ENCODE data around the gene TTLL9. TPM values are rescaled to one million over a fixed set of nuclear protein-coding genes. Genes with fewer than 3 reads are reported as not detected.

Gene TTLL9
- total RNA-seq, 4 donors from 2014 or later = 0.09 to 0.38 TPM; not detected in 2

DNA sequence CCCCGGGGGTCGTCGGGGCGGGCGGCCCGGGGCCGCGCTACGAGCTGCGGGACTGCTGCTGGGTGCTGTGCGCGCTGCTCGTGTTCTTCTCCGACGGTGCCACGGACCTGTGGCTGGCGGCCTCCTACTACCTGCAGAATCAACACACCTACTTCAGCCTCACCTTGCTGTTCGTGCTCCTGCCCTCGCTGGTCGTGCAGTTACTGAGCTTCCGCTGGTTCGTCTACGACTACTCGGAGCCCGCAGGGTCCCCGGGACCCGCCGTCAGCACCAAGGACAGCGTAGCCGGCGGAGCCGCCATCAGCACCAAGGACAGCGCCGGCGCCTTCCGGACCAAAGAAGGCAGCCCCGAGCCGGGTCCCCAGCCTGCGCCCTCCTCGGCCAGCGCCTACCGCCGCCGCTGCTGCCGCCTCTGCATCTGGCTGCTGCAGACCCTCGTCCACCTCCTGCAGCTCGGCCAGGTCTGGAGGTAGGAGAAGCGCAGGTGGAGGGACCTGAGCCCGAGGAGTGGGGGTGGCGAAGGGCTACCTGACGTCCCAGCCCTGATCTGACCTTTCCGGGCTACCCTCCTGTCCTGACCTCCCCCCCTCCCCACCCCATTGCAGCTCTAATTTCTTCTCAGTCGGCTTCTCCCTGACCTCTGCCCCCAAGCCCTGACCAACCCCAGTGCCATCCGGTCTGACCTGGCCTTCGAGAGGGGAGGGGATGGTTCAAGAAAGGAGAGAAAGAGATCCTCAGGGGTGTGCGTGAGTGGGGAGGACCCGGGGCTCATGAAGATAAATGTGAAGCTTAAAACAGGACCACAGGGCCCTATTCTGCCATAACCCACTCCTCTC, 98.1 kb downstream of the TTLL9 start:
- Histone ChIP-seq H3K27me3 (peaks cover 0 to 92% (median 1%) of the 10 kb centered on the region in 4 donors), H3K9me3 (no peaks in the 10 kb centered on the region), H3K4me1 (peaks cover 0 to 11% (median 11%) of the 10 kb centered on the region in 3 donors), H3K36me3 (no peaks in the 10 kb centered on the region), H3K4me3 (peak overlapping the region in 2 of 4 donors; percentile 19 to 35), H3K27ac (no peak overlapping the region)
- 0 to 9% methylated on average over 9 to 15 of the region's 57 CpGs for WGBS, 2 donors
- intact Hi-C loops (cut with DNase I) = no loop called here
- no peak for TF ChIP-seq POLR2A (IDR thresholded peaks at IDR 0.05)
- TF ChIP-seq, protein P1, sequence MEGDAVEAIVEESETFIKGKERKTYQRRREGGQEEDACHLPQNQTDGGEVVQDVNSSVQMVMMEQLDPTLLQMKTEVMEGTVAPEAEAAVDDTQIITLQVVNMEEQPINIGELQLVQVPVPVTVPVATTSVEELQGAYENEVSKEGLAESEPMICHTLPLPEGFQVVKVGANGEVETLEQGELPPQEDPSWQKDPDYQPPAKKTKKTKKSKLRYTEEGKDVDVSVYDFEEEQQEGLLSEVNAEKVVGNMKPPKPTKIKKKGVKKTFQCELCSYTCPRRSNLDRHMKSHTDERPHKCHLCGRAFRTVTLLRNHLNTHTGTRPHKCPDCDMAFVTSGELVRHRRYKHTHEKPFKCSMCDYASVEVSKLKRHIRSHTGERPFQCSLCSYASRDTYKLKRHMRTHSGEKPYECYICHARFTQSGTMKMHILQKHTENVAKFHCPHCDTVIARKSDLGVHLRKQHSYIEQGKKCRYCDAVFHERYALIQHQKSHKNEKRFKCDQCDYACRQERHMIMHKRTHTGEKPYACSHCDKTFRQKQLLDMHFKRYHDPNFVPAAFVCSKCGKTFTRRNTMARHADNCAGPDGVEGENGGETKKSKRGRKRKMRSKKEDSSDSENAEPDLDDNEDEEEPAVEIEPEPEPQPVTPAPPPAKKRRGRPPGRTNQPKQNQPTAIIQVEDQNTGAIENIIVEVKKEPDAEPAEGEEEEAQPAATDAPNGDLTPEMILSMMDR (IDR thresholded peaks at IDR 0.05) = no peak
- no peak for DNase-seq

- no peak overlapping the region for H3K27ac ChIP-seq
- no peak overlapping the region for H3K4me3 ChIP-seq
- peaks cover 0 to 11% (median 11%) of the 10 kb centered on the region in 3 donors for H3K4me1 ChIP-seq
- no peak for DNase-seq
- no peaks in the 10 kb centered on the region for H3K36me3 ChIP-seq
- TF ChIP-seq, protein P1 (IDR thresholded peaks at IDR 0.05) = no peak
- TF ChIP-seq POLR2A (IDR thresholded peaks at IDR 0.05) = no peak
- WGBS, 2 donors = 48 to 50% methylated on average over 5 of the region's 5 CpGs
- H3K9me3 ChIP-seq = no peaks in the 10 kb centered on the region
- intact Hi-C loops (cut with DNase I) = no loop called here
- H3K27me3 ChIP-seq = peaks cover 0 to 92% (median 1%) of the 10 kb centered on the region in 4 donors
These were observed 99.6 kb downstream of the TTLL9 start for GRCh38 chr20:31969991-31970390.

DNA sequence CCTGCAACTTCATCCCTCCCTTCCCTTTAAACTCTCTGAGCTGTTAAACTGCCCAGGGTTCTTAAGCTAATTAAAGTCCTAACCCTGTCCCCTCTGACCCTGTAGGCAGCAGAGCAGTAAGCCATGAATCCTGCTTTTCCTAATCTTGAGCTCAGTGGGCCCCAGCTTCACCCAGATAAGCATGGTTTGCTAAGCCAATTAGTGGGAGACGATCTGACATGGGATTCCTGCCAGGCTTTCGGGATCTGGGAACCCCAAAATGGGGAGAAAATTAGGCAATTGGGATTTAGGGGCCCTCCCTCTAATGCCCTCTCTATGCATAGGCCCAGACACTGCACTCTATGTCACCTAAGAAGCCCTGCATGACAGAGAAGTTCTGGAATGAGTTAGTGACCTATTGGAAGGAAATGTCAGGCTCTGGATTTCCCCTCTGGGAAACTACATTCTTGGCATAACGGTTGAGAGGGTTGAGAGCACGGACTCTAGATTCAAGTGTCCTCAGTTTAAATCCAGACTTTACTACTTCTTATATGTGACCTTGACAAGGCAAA, 102.1 kb downstream of the TTLL9 start:
- intact Hi-C loops (cut with DNase I) = no loop called here

DNA sequence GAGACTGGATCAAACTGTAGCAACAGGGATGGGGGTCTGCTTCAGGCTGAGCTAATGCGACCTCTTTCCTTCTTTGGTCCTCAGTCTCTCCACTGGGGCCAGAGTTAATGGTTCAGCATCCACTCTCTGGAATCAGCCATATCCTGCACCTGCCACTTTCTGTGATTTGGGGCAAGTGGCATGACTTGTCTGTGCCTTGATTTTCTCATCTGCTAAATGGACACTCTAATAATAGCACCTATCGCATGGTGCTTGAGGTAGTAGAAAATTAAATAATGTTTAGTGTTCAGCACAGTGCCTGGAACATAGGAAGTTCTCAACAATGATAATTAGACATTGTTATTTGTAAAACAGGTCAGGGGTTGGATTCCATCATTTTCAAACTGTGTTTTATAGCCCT, 103.9 kb downstream of the TTLL9 start:
- no peak overlapping the region for H3K4me3 ChIP-seq
- H3K9me3 ChIP-seq = no peaks in the 10 kb centered on the region
- H3K27ac ChIP-seq = no peak overlapping the region
- peaks cover 0 to 63% (median 0%) of the 10 kb centered on the region in 4 donors for H3K27me3 ChIP-seq
- 78 to 89% methylated on average over 2 of the region's 2 CpGs for WGBS, 2 donors
- intact Hi-C loops (cut with DNase I) = no loop called here
- no peak for DNase-seq
- TF ChIP-seq, protein P1 (IDR thresholded peaks at IDR 0.05) = no peak
- TF ChIP-seq POLR2A (IDR thresholded peaks at IDR 0.05) = no peak
- no peaks in the 10 kb centered on the region for H3K4me1 ChIP-seq
- no peaks in the 10 kb centered on the region for H3K36me3 ChIP-seq

More for the DNA sequence above, 102.1 kb downstream of the TTLL9 start:
- 40 to 49% methylated on average over 4 of the region's 4 CpGs for WGBS, 2 donors
- Histone ChIP-seq H3K4me1 (peaks cover 0 to 11% (median 11%) of the 10 kb centered on the region in 3 donors), H3K27ac (no peak overlapping the region), H3K9me3 (no peaks in the 10 kb centered on the region), H3K4me3 (no peak overlapping the region), H3K36me3 (no peaks in the 10 kb centered on the region), H3K27me3 (peaks cover 0 to 78% (median 0%) of the 10 kb centered on the region in 4 donors)
- TF ChIP-seq, protein P1 (IDR thresholded peaks at IDR 0.05) = no peak
- DNase-seq = no peak

DNA sequence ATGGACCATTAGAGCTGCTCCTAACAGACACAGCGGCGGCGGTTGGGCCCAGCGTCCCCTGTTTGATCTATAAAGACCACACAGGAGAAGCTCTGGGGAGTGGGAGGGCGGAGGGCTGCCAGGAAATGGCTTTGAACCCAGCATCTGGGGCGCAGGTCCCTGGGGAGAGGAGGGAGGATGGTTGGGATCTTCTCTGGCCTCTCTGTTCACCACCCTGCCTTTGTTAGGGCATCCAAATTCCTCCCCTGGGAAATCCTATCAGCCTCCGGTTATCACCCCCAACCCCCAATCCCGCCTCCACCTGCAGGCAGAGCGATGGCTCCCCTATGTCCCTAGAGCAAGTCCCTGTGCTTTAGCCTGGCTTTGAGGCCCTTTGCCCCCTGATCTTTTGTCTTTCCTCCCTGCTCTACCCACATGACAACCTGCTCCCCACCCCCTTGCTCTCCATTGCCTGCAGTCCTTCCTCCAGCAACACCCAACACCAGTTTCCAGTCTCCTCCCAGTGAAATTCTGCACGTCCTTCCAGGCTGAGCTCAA, 104.6 kb downstream of the TTLL9 start:
- H3K27ac ChIP-seq = no peak overlapping the region
- H3K27me3 ChIP-seq = peaks cover 0 to 63% (median 0%) of the 10 kb centered on the region in 4 donors
- no peaks in the 10 kb centered on the region for H3K9me3 ChIP-seq
- no peaks in the 10 kb centered on the region for H3K36me3 ChIP-seq
- TF ChIP-seq, protein P1 (IDR thresholded peaks at IDR 0.05) = no peak
- no peak for TF ChIP-seq POLR2A (IDR thresholded peaks at IDR 0.05)
- no peak for DNase-seq
- 30 to 37% methylated on average over 4 to 6 of the region's 10 CpGs for WGBS, 2 donors
- H3K4me1 ChIP-seq = no peaks in the 10 kb centered on the region
- H3K4me3 ChIP-seq = no peak overlapping the region
- intact Hi-C loops (cut with DNase I) = no loop called here

Measured in esophagus squamous epithelium (tissue), 5 donors.